GM18951 (cell line): ENCODE results near the gene HMGA1.
A peak's percentile ranks its signal among the peaks of the same experiment; 100 is the strongest.

Experiments
- POLR2A ChIP-seq: IDR thresholded peaks from 4 replicates; pipeline ENCODE4 v1.6.1; 2011; ENCODE audit warnings: mild to moderate bottlenecking; ENCODE audit not compliant: insufficient read length, insufficient read depth; ENCODE audit errors: extremely low read depth
- in situ Hi-C: fragments of 300-500 bp; cut with MboI; formaldehyde crosslinking; loops from one replicate; pipeline ENCODE4 v1.12.0; 2022; ENCODE audit warnings: low sequenced_read_pairs, mixed read lengths, inconsistent platforms; ENCODE audit not compliant: unreplicated experiment

The HMGA1 gene

DNA sequence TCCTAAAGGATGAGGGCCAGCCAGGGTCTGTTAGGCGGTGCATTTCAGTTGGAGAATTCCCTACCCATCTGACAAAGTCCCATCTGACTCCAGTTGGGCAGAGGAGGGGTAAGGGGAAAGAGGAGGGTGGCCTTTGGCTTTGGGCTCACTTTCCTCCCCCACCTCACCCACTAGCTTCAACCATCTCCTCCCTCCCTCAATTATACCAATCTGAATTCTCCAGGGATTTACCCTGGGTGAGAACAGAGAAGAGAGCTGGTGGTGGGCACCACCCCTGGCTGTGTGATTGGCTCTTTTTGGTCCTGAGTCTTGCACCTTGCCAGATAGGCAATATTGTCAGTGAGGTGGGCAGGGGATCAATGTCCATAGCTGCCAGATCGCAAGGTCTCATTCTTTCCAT is 3.2 kb downstream of the HMGA1 start:
- in situ Hi-C loops = no loop called here

DNA sequence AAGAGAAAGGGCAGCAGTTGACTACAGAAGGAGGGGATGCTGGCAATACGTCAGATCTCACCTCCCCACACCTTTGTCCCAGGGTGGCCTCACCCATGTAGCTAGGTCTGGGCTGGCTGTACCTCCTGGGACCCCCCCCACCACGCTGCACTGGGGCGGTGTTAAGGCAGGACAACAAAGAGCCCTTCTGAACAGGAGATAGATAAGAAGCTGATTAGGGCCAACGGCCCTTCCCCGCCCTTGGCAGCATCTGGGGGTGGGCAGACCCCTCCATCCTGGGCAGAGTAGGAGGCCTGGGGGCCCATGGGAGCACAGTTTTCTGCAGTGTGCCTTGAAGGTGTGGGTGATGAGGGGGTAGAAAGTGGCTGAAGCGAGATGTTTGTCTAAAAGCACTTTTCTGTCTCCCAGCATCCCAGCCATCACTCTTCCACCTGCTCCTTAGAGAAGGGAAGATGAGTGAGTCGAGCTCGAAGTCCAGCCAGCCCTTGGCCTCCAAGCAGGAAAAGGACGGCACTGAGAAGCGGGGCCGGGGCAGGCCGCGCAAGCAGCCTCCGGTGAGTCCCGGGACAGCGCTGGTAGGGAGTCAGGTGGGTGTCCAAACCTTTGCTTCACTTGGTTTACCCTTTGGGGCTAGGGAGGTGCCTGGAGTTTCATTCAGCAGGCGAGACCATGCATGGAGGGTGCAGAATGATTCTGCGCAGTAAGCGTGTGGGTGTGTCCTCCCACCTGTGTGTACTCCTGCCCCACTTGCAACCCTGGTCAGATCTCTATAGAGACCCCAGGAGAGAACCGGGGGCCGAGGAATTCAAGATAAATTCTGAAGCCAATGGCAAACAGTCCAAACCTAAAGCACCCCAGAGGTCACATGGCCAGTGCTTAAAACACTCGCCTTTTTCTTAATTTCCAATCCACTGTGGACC is 3.9 kb downstream of the HMGA1 start:
- in situ Hi-C loops = no loop called here

More for the DNA sequence above, 3.2 kb downstream of the HMGA1 start:
- TF ChIP-seq POLR2A = no peak

DNA sequence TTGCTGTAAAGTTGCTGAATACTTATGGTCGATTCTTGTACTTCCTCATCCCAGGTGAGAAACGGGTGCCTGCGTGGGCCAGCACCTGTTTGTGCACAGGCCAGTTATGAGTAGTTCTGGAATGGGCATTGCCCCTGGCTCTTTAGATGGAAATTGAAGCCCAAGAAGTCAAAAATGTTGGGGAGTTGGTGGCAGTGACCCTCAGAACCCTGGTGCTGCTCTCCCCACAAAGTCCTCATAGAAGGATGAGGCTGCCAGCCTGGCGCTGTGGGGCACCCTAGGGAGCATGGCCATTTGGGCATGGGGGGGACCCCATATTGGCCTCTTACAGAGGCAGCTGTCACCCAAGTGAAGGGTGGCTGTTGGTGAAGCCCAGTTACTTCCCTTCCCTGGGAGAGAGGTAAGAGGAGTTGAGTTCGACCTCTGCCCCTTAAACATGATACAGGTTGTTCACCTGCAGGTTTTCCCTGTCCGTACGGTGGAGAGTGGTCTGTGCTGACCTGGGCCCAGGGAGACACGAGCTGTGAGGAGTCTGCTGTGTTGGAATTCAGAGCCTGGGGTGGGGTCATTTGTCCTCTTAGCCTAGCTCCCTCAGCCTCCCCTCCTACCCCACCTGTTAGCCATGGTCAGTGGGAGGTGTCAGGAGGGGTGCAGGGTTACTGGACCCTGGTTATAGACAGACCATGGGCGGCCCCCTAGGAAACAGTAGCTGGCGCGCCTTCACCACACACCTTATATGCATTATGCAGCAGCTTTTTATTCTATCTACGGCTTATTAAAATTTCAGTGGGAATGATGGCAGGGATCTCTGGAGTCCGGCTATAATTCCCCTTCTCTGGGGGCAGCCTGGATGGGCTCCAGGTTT is 4.9 kb downstream of the HMGA1 start:
- TF ChIP-seq POLR2A = no peak
- in situ Hi-C loops = no loop called here

More for the DNA sequence above, 3.9 kb downstream of the HMGA1 start:
- TF ChIP-seq POLR2A = no peak

DNA sequence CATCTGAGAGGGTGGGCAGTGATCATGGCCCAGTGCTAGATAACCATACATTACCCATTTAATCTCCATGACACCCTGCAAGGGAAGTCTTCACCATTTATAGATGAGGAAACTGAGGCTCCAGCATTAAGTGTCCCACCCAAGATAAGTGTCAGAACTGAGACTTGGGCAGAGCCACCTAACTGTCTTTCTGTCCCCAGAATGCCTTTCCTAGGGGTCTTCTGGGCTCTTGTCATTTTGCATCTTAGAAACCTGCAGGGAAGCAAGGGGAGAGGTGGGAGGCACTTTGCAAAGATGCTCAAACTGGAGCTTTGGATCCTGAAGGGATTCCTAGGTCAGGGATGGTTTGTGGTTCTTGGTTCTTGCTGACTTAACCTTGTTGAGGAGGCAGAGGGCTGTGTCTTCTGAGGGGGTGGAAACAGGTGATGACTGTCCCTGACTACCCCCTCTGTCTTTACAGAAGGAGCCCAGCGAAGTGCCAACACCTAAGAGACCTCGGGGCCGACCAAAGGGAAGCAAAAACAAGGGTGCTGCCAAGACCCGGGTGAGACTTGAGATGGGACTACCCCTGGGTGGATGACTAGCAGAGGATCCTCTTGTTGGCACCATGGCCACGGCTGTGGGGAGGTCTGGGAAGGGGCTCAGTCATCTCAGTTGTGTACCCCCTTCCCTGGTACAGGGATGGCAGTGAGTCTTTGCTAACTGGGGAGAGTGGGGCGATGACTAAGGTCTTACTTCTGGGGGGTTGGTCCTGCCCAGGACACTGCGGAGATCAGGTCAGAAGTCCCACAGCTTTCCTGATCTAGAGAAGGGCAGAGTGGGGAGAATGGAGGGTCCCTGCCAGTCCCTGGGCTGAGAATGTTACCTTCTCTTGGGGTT is 5.8 kb downstream of the HMGA1 start:
- TF ChIP-seq POLR2A = peak; percentile 12
- in situ Hi-C loops = no loop called here

DNA sequence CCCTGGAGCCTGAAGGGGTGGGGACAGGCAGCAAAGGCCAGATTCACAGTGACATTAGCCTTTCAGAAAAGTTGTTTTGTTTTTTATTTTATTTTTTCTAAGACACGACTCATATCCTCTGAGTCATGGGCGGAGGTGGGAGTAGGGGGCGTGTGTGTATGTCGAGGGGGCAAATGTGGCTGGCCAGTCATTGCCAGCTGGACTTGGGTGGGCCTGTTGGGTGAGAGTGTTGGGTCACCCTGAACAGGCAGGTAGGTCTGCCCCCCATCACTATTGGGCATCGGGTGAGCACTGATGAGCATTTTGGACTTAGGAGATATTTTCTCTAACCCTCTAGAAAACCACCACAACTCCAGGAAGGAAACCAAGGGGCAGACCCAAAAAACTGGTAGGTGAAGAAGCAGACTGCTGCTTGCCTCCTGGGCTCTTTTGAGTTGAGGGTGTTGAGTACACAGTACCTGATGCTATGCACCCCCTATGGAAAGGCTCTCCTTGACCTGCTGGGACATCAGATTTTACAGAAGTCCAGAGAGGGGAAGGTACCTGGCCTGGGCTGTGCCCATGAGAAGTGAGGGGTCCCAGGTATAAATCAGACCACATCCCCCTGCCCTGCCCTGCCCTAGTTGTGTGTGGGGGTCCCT is 6.6 kb downstream of the HMGA1 start:
- TF ChIP-seq POLR2A = no peak
- in situ Hi-C loops = no loop called here

DNA sequence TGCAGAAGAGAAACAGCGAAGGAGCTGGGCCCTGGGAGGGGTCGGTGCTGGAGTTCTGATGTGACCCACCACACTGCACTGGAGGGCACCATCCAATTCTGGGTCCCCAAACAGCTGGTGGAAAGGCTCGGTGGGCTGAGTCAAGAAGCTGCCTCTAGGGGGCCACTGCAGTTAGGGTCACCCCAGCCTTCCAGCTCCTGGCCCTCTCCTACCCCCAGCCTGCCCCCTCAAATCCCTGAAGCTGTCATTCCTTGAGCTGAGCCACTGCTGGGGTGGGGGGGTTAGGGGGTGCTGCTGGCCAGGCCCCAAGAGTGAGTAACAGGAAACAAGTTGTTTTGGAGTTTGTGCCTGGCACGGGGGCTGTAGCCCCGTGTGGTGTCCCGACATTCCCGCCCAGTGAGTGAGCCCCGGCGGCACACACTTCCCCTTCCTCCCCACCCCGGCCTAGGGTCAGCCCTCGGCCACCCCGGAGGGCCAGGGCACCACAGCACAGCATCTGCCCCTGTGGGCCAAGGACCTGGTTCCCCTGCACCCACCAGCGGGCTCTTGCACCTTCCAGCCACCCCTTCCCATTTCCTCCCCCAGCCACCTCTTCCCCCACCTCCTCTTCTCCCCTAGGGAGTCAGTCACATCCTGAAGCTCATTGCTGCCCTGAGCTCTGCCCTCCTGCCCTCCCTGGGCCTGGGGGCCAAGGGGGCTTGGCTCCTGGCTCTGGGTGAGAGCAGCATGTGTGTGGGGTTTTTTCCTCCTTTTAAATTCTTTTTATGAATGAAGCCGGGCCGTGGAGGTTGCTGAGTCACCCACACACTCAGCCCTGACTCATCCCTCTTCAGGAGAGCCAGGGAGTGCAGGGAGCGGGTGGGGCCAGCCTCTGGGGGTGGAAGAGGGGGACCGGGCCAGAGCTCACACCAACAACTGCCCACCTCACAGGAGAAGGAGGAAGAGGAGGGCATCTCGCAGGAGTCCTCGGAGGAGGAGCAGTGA is 7.5 kb downstream of the HMGA1 start:
- in situ Hi-C loops = no loop called here
- no peak for TF ChIP-seq POLR2A

DNA sequence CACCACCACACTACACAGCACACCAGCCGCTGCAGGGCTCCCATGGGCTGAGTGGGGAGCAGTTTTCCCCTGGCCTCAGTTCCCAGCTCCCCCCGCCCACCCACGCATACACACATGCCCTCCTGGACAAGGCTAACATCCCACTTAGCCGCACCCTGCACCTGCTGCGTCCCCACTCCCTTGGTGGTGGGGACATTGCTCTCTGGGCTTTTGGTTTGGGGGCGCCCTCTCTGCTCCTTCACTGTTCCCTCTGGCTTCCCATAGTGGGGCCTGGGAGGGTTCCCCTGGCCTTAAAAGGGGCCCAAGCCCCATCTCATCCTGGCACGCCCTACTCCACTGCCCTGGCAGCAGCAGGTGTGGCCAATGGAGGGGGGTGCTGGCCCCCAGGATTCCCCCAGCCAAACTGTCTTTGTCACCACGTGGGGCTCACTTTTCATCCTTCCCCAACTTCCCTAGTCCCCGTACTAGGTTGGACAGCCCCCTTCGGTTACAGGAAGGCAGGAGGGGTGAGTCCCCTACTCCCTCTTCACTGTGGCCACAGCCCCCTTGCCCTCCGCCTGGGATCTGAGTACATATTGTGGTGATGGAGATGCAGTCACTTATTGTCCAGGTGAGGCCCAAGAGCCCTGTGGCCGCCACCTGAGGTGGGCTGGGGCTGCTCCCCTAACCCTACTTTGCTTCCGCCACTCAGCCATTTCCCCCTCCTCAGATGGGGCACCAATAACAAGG is 8.5 kb downstream of the HMGA1 start:
- in situ Hi-C loops = loop anchor here (5.0 kb wide), 1 partner anchor 167 kb away; no protein-coding TSS in a partner anchor

DNA sequence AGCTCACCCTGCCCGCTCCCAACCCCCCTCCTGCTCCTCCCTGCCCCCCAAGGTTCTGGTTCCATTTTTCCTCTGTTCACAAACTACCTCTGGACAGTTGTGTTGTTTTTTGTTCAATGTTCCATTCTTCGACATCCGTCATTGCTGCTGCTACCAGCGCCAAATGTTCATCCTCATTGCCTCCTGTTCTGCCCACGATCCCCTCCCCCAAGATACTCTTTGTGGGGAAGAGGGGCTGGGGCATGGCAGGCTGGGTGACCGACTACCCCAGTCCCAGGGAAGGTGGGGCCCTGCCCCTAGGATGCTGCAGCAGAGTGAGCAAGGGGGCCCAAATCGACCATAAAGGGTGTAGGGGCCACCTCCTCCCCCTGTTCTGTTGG is 9.1 kb downstream of the HMGA1 start:
- in situ Hi-C loops = loop anchor here (5.0 kb wide), 1 partner anchor 167 kb away; no protein-coding TSS in a partner anchor

DNA sequence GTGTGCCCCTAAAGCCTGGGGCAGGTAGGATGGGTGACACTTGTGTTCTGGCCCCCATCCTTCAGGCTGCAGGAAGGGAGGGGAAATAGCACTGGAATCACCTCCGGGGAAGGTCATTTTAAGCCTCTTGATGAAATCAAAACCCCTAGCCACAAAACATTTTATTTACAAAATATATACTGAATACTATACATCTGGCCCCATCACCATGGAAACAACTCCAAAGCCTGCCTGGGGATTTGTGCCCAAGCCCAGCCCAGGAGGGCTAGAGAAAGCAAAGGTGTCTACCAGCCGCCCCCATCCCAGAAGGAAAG is 9.5 kb downstream of the HMGA1 start:
- no peak for TF ChIP-seq POLR2A
- in situ Hi-C loops = loop anchor here (5.0 kb wide), 1 partner anchor 166 kb away; no protein-coding TSS in a partner anchor

DNA sequence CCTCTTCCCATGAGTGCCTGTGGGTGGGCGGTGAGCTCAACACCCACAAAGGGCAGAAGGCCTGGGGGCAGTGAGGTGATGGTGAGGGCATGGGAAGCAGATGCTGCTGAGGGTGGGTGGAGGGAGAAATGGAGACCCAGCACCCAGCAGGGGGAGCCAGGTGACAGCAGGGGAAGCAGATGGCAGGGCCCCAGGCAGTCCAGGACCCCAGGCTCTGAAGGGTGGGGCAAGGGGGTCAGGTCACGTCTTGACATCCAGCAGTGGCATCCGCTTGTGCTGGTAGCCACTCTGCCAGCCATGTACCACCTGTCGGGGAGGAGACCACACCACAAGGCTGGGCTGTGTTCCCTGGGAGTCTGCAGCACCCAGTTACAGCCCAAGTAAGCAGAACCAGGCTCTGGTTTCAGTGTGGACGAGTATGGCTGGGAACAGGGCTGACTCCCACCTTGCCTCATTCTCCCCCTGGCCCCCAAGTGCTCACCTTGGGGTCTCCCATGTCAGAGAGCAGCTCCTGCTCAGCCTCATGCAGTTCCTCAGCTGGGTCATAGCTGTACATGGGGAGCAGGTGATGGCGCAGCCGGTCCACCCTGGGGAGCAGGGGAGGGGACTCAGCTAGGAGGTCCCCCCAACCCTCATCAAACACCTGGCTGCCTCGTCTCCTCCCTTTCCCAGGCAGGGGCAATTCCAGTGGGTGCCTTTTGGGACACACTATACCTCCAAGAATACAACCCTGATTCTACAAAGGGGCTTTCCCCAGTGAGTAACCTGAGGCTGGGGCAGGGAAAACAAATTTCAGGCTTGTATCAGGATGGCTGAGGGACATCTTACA is 10.1 kb downstream of the HMGA1 start:
- in situ Hi-C loops = loop anchor here (5.0 kb wide), 1 partner anchor 166 kb away; no protein-coding TSS in a partner anchor
- peak; percentile 44 for TF ChIP-seq POLR2A
